K562 (cell line): ENCODE data around the gene BMF. TPM values are rescaled to one million over a fixed set of nuclear protein-coding genes. Genes with fewer than 3 reads are reported as not detected.

Experiments
- ATAC-seq: fragments of 200-7000 bp; cut with Tn5 transposase; 3 replicates; pipeline ENCODE4 v1.9.1; 2020; ENCODE audit warnings: moderate library complexity
- BruUV-seq: library from RNA; stranded (reverse); fragments of 400-500 nt; replicated peaks from 2 replicates; lab custom pipeline; 2021; lab: Mats Ljungman, UMichigan
- CTCF ChIA-PET: fragments of 300-600 bp; formaldehyde crosslinking; extraction: SDS; loops from one replicate; lab custom pipeline; 2021; ENCODE audit warnings: low intra/inter-chr PET ratio; lab: Yijun Ruan, JAX
- POLR2A ChIA-PET: fragments of 300-600, 350-650 bp; sonication (Branson Sonifier 250); formaldehyde crosslinking; extraction: SDS; loops from one replicate; lab custom pipeline; 2021; ENCODE audit warnings: antibody characterized with exemption, inconsistent platforms; lab: Yijun Ruan, JAX
- DNase-seq, 4 experiments: peaks; one replicate each; pipeline versions ENCODE4 v3.0.0 to v3.0.0-alpha.2; 2011 to 2018; ENCODE audit warnings: low spot score in 3 of 4, mixed read lengths in 3 of 4; ENCODE audit errors: extremely low read depth in 1 of 4
- FAIRE-seq: peaks from 2 replicates; lab custom pipeline; 2011; peaks lifted over from hg19 to GRCh38; lab: Jason Lieb, UNC
- H2AFZ ChIP-seq: 2 replicates; pipeline ENCODE4 v1.6.0; 2011; ENCODE audit warnings: low read depth, low read length, control low read depth, inconsistent platforms
- H3K27ac ChIP-seq: fragments of 200-600 bp; 3 replicates; pipeline ENCODE4 v1.8.0; 2011; ENCODE audit warnings: low read depth, mild to moderate bottlenecking, control low read depth, inconsistent platforms, low read length, moderate library complexity, mixed read lengths; ENCODE audit errors: extremely low read depth
- H3K27me3 ChIP-seq, 2 experiments: fragments of 300-600 bp in 1 of 2; 2 replicates in 1 of 2; 3 replicates in 1 of 2; pipeline versions ENCODE4 v1.6.0 to v1.8.0; 2011; ENCODE audit warnings: inconsistent platforms in 2 of 2, low read length in 2 of 2, mild to moderate bottlenecking in 1 of 2, mixed read lengths in 1 of 2, moderate library complexity in 1 of 2; ENCODE audit not compliant: control insufficient read depth in 2 of 2, insufficient read depth in 2 of 2
- H3K36me3 ChIP-seq: fragments of 300-600 bp; 3 replicates; pipeline ENCODE4 v1.8.0; 2011; ENCODE audit warnings: mild to moderate bottlenecking, low read length, inconsistent platforms; ENCODE audit not compliant: control insufficient read depth, insufficient read depth
- H3K4me1 ChIP-seq, 2 experiments: fragments of 200-600 bp in 1 of 2; replicated peaks in 1 of 2; 2 replicates in 1 of 2; 3 replicates in 1 of 2; pipeline versions ENCODE4 v1.5.1 to v1.8.0; 2011; ENCODE audit warnings: inconsistent platforms in 2 of 2, low read length in 2 of 2, mild to moderate bottlenecking in 1 of 2, mixed read lengths in 1 of 2, moderate library complexity in 1 of 2; ENCODE audit not compliant: control insufficient read depth in 2 of 2, insufficient read depth in 2 of 2
- H3K4me2 ChIP-seq: 2 replicates; pipeline ENCODE4 v1.6.1; 2011; ENCODE audit warnings: low read length, control low read depth, inconsistent platforms, mixed read lengths; ENCODE audit not compliant: insufficient read depth
- H3K4me3 ChIP-seq: fragments of 200-600 bp; sonication (generic), shearing (Covaris generic); 2 replicates; pipeline ENCODE4 v1.5.1; 2016; ENCODE audit warnings: control low read depth, inconsistent platforms
- H3K79me2 ChIP-seq: fragments of 200-600 bp; 3 replicates; pipeline ENCODE4 v1.8.0; 2011; ENCODE audit warnings: low read length, inconsistent platforms; ENCODE audit not compliant: control insufficient read depth, insufficient read depth
- H3K9ac ChIP-seq, 2 experiments: 2 replicates each; pipeline versions ENCODE4 v1.6.0 to v1.6.1; 2011; ENCODE audit warnings: low read depth in 2 of 2, low read length in 2 of 2, control low read depth in 1 of 2, inconsistent platforms in 1 of 2, mild to moderate bottlenecking in 1 of 2, mixed read lengths in 1 of 2; ENCODE audit not compliant: insufficient read depth in 1 of 2
- H3K9me1 ChIP-seq: one replicate; pipeline ENCODE4 v1.6.0; 2011; ENCODE audit warnings: inconsistent platforms, mild to moderate bottlenecking, low read length, moderate library complexity; ENCODE audit not compliant: control insufficient read depth, insufficient read depth
- H3K9me3 ChIP-seq: replicated peaks from 2 replicates; pipeline ENCODE4 v1.5.1; 2011; ENCODE audit warnings: low read depth, low read length, inconsistent platforms; ENCODE audit not compliant: control insufficient read depth, insufficient read depth
- H4K20me1 ChIP-seq: replicated peaks from 2 replicates; pipeline ENCODE4 v1.6.1; 2011; ENCODE audit warnings: low read length, inconsistent platforms, mixed read lengths; ENCODE audit not compliant: control insufficient read depth, insufficient read depth
- ATF1 ChIP-seq, 2 experiments: fragments of 450-650 bp in 1 of 2; IDR thresholded peaks; 2 replicates each; pipeline ENCODE4 v1.6.1; 2016; ENCODE audit warnings: missing compliant biosample characterization in 1 of 2, missing genetic modification characterization in 1 of 2
- CREB3L1 ChIP-seq: fragments of 450-650 bp; IDR thresholded peaks from 2 replicates; pipeline ENCODE4 v1.6.1; 2014; ENCODE audit warnings: low read depth, mild to moderate bottlenecking, moderate library complexity, borderline replicate concordance
- CUX1 ChIP-seq: fragments of 200-800 bp; sonication (Bioruptor generic); IDR thresholded peaks from 2 replicates; pipeline ENCODE4 v1.6.1; 2016; ENCODE audit warnings: missing genetic modification characterization, missing compliant biosample characterization
- ERF ChIP-seq: fragments of 450-650 bp; formaldehyde crosslinking; IDR thresholded peaks from 2 replicates; pipeline ENCODE4 v1.4.0; 2020; ENCODE audit warnings: mild to moderate bottlenecking, mixed read lengths
- KLF10 ChIP-seq: fragments of 250-450 bp; sonication (Bioruptor Pico); IDR thresholded peaks from 2 replicates; pipeline ENCODE4 v1.6.1; 2021; ENCODE audit warnings: matching md5 sums
- KLF16 ChIP-seq: IDR thresholded peaks from 2 replicates; pipeline ENCODE4 v1.6.1; 2016; ENCODE audit warnings: antibody characterized with exemption
- LCOR ChIP-seq: sonication (generic); formaldehyde crosslinking; IDR thresholded peaks from 2 replicates; pipeline ENCODE4 v1.8.0; 2022; ENCODE audit warnings: mild to moderate bottlenecking, missing genetic modification reagents
- MCM5 ChIP-seq: fragments of 450-650 bp; IDR thresholded peaks from 2 replicates; pipeline ENCODE4 v1.6.1; 2016; ENCODE audit warnings: low read depth
- NR3C1 ChIP-seq: sonication (generic); formaldehyde crosslinking; IDR thresholded peaks from 2 replicates; pipeline ENCODE4 v1.8.1; 2022; ENCODE audit warnings: missing genetic modification reagents
- STAT5B ChIP-seq: fragments of 250-450 bp; sonication (Bioruptor Pico); IDR thresholded peaks from 2 replicates; pipeline ENCODE4 v1.8.0; 2021; ENCODE audit warnings: mild to moderate bottlenecking, inconsistent platforms
- ZNF12 ChIP-seq: sonication (generic); formaldehyde crosslinking; IDR thresholded peaks from 2 replicates; pipeline ENCODE4 v1.4.0; 2020; ENCODE audit warnings: mild to moderate bottlenecking, missing genetic modification reagents
- ZNF655 ChIP-seq: fragments of 250-450 bp; sonication (Bioruptor Pico); IDR thresholded peaks from 2 replicates; pipeline ENCODE4 v1.5.0; 2021
- WGBS: fragments of 100-300 bp; shearing (Covaris generic); methylation state at CpG from one replicate; pipeline ENCODE4 v1.1.6; 2016; ENCODE audit warnings: low coverage, mixed read lengths; ENCODE audit not compliant: insufficient coverage; ENCODE audit errors: missing lambda C conversion rate; 5-methylcytosine and 5-hydroxymethylcytosine counted together
- in situ Hi-C: fragments of 300-500 bp; cut with MboI; formaldehyde crosslinking; loops from 4 replicates; pipeline ENCODE4 v1.15.0; 2018; ENCODE audit warnings: inconsistent platforms, mixed read lengths
- intact Hi-C: fragments of 100-400 bp; cut with micrococcal nuclease; formaldehyde crosslinking; loops from 2 replicates; pipeline ENCODE4 v1.14.2; 2022
- polyA plus RNA-seq, 8 experiments: library from polyadenylated mRNA; depleted of rRNA in 4 of 8; stranded (reverse) in 5 of 8; unstranded in 3 of 8; fragments of >200 nt; fragmentation: Nextera tagmentation in 2 of 8; fragmentation: Illumina TruSeq in 1 of 8; extraction: Ambion mirVana in 2 of 8; extraction: Trizol in 1 of 8; gene quantifications; 2 replicates each; pipeline versions ENCODE4 v1.2.1 to v1.2.3, GENCODE V29; 2011 to 2014; ENCODE audit warnings: inconsistent platforms in 1 of 8, missing spikeins in 1 of 8
- total RNA-seq, 7 experiments: library from RNA; depleted of rRNA in 6 of 7; stranded (reverse); fragments of >200 nt in 6 of 7; fragmentation: Illumina TruSeq in 2 of 7; extraction: Trizol in 2 of 7; gene quantifications; 2 replicates each; pipeline versions ENCODE4 v1.2.1 to v1.2.3, GENCODE V29; 2011 to 2021; ENCODE audit warnings: low replicate concordance in 1 of 7
- TF ChIP-seq, protein P1 (sequence below): fragments of 250-450 bp; sonication (Bioruptor Pico); IDR thresholded peaks from 2 replicates; pipeline ENCODE4 v1.8.0; 2021; ENCODE audit warnings: mild to moderate bottlenecking, moderate library complexity

Gene BMF
- total and polyA plus RNA-seq, 9 of the 15 experiments (the other 6 are each of a cell fraction or from before 2014, with no cell fraction given): 0.25 to 0.91 (median 0.59) TPM; not detected in 2

DNA sequence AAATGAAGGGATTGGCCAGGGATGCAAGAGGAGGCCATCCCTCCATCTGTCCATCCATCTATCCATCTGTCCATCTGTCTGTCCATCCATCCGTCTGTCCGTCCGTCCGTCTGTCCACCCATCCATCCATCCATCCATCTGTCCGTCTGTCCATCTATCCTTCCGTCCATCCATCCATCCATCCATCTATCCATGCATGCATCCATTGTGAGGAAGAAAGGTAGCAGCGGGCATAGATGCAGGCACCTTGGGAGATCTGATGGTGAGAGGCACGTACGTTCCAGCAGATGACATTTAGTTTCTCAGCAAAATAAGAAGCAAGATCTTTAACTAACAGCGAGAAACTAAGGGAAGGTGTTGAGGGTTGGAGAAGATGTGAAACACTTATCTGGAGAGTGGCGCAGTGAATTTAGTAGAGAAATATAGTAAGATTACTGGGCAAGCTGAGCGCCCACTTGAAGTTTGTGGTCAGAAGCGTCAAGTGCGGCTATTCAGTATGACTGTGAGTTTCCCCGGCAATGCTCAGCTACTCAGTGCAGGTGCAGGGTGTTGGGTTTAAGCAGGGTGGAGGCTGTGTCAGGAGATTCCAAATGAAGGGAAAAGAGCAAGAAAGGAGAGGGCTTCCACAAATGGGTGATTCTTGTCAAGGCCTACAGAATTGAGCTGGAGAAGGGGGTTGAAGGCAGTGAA lies 47.3 kb downstream of the BMF start:
- intact Hi-C loops (no loop called here), in situ Hi-C loops (no loop called here)
- H3K36me3 ChIP-seq: no peaks in the 10 kb centered on the region
- no peak overlapping the region for H3K4me3 ChIP-seq
- no peak overlapping the region for H3K9ac ChIP-seq
- H2AFZ ChIP-seq: no peak overlapping the region
- DNase-seq (no peak), FAIRE-seq (no peak), ATAC-seq (no peak)
- no peaks in the 10 kb centered on the region; a peak in 1 of 5 replicates for H3K4me1 ChIP-seq
- ChIA-PET CTCF (no interaction called here), POLR2A (no interaction called here)
- no peaks in the 10 kb centered on the region for H4K20me1 ChIP-seq
- no peak overlapping the region for H3K4me2 ChIP-seq
- no TSS peak for BruUV-seq
- H3K9me3 ChIP-seq: no peaks in the 10 kb centered on the region
- 67% methylated on average over 15 of the region's 15 CpGs for WGBS
- H3K79me2 ChIP-seq: no peaks in the 10 kb centered on the region
- H3K9me1 ChIP-seq: no peaks in the 10 kb centered on the region
- no peak overlapping the region for H3K27ac ChIP-seq
- H3K27me3 ChIP-seq: no peaks in the 10 kb centered on the region
- TF ChIP-seq ATF1 (CRISPR knock-in tag; IDR thresholded peaks at IDR 0.05): no peak
- TF ChIP-seq ATF1 (tag; IDR thresholded peaks at IDR 0.05): no peak
- TF ChIP-seq CUX1 (CRISPR knock-in tag): no peak
- TF ChIP-seq KLF16: no peak
- no peak for TF ChIP-seq STAT5B (CRISPR knock-in tag)
- TF ChIP-seq, protein P1, sequence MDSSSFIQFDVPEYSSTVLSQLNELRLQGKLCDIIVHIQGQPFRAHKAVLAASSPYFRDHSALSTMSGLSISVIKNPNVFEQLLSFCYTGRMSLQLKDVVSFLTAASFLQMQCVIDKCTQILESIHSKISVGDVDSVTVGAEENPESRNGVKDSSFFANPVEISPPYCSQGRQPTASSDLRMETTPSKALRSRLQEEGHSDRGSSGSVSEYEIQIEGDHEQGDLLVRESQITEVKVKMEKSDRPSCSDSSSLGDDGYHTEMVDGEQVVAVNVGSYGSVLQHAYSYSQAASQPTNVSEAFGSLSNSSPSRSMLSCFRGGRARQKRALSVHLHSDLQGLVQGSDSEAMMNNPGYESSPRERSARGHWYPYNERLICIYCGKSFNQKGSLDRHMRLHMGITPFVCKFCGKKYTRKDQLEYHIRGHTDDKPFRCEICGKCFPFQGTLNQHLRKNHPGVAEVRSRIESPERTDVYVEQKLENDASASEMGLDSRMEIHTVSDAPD: no peak
- TF ChIP-seq ZNF655 (CRISPR knock-in tag): no peak
- no peak for TF ChIP-seq ERF (CRISPR knock-in tag)
- no peak for TF ChIP-seq KLF10
- TF ChIP-seq MCM5: no peak
- TF ChIP-seq NR3C1 (CRISPR knock-in tag): no peak
- no peak for TF ChIP-seq LCOR (CRISPR knock-in tag)
- no peak for TF ChIP-seq CREB3L1
- TF ChIP-seq ZNF12: no peak
